H4 (cell line): ENCODE results near the gene SOX1. TPM values are rescaled to one million over a fixed set of nuclear protein-coding genes. Genes with fewer than 3 reads are reported as not detected.

ENCODE experiments used
- DNase-seq: peaks from one replicate; pipeline ENCODE4 v3.0.0-alpha.2; 2015; ENCODE audit warnings: low spot score
- total RNA-seq: library from RNA; depleted of rRNA; stranded (reverse); fragments of >200 nt; shearing (Covaris generic); gene quantifications from 2 replicates; pipeline ENCODE4 v1.2.3, GENCODE V29; 2014; rRNA removed

The SOX1 gene
- not detected in 2 replicates for total RNA-seq

GRCh38 chr13:112067116-112067741, at the start of gene SOX1:
Gene SOX1, plus strand, starts transcription at chr13:112067149. Its CDS starts 510 bp downstream, at chr13:112067659.
- DNase-seq = no peak

- no peak for DNase-seq
These were observed 42.4 kb upstream of the SOX1 start for GRCh38 chr13:112024577-112024976.

- DNase-seq = no peak
These were observed 39.7 kb upstream of the SOX1 start for GRCh38 chr13:112027250-112027649.

- no peak for DNase-seq
These were observed 38.5 kb upstream of the SOX1 start for GRCh38 chr13:112028481-112028880.

- DNase-seq = no peak
These were observed 37.8 kb upstream of the SOX1 start for GRCh38 chr13:112029143-112029542.

GRCh38 chr13:112032186-112032993, 34.6 kb upstream of the SOX1 start:
- peak; percentile 11 for DNase-seq

- no peak for DNase-seq
These were observed 32.7 kb upstream of the SOX1 start for GRCh38 chr13:112034231-112034630.

- no peak for DNase-seq
These were observed 32.1 kb upstream of the SOX1 start for GRCh38 chr13:112034846-112035245.

GRCh38 chr13:112042496-112042895, 24.5 kb upstream of the SOX1 start:
- DNase-seq = no peak

- DNase-seq = no peak
These were observed 14.7 kb upstream of the SOX1 start for GRCh38 chr13:112052213-112052612.

GRCh38 chr13:112053167-112053743, 13.7 kb upstream of the SOX1 start:
- DNase-seq = no peak

- no peak for DNase-seq
These were observed 13.0 kb upstream of the SOX1 start for GRCh38 chr13:112053744-112054615.

GRCh38 chr13:112054616-112055015, 12.3 kb upstream of the SOX1 start:
- DNase-seq = no peak

- no peak for DNase-seq
These were observed 11.7 kb upstream of the SOX1 start for GRCh38 chr13:112055036-112055914.

GRCh38 chr13:112055915-112056269, 11.1 kb upstream of the SOX1 start:
- DNase-seq = no peak

GRCh38 chr13:112056284-112056727, 10.6 kb upstream of the SOX1 start:
- DNase-seq = no peak

- no peak for DNase-seq
These were observed 10.1 kb upstream of the SOX1 start for GRCh38 chr13:112056739-112057438.

- DNase-seq = no peak
These were observed 9.6 kb upstream of the SOX1 start for GRCh38 chr13:112057439-112057735.

GRCh38 chr13:112057736-112058518, 9.0 kb upstream of the SOX1 start:
- no peak for DNase-seq

- DNase-seq = no peak
These were observed 8.5 kb upstream of the SOX1 start for GRCh38 chr13:112058519-112058873.
